ENCODE measurements around the gene CTBP2. TPM values are rescaled to one million over a fixed set of nuclear protein-coding genes. Genes with fewer than 3 reads are reported as not detected.

Gene CTBP2
- total RNA-seq, 1 donor from 2014 or later: 32.6 TPM

DNA sequence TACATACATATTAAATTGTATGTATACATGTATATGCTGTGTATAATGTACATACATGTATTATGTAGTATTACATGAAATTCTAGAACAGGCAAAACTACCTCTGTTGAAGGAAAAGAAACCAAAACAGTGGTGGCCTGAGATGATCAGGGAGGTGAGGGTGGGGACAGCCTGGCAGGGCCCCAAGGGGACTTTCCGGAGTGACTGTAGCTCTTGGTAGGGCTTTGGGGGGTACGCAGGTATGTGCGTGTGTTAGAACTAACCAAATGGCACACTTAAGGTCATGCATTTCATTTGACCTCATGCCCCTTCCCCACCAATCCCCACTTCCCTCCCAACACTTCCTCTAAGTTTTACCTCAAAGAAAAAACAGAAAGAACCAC is 31.3 kb downstream of the CTBP2 start:
- FAIRE-seq: no peak
- DNase-seq (ENCODE audit: low spot score in 2 of 2): no peak

DNA sequence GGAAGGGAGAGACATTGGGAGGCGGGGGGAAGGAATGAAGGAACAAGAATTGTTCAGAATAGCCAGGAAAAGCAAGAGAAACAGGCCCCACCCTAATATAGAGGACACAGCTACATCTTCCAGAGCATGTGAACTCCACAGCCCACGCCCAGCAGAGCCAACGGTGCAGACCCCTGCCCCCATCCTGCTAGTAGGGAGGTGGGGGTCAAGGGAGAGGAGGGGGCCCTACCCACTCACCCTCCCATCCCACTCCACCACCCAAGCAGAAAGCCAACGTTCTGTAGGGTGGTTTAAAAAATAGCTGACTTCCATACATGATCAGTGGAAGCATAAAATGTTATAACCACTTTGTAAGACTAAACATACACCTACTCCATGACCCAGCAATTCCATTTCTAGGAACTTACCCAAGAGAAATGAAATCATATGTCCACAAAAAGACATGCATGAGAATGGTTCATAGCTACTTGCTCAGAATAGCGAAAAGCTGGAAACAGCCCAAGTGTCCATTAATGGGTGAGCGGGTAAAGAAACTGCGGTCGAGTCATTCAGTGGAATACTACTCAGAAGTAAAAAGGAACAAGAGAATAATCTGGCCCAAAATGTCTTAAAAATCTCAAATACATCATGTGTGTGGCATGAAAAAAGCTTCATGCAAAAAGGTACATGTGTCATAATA is 31.8 kb downstream of the CTBP2 start:
- no peak for FAIRE-seq

DNA sequence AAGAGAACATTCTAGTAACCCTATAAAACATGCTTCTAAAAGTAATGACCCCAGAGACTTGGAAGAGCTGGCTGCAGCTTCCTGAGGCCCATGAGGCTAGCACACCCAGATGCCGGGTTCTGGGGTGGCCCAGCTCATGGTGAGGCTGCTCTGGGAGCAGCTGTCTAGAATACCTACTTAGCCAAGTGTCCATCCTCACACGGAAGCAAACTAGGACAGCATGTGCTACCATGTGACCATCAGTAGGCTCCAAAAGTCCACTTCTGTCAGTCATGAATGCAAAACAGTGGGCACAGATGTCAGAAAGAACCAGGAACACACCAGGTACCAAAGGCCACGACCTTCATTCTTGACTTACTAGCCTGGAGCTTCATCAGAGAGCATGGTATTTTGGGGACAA is 32.4 kb downstream of the CTBP2 start:
- FAIRE-seq (no peak), DNase-seq (ENCODE audit: low spot score in 2 of 2) (no peak)

More for the DNA sequence above, 31.8 kb downstream of the CTBP2 start:
- DNase-seq (ENCODE audit: low spot score in 2 of 2): no peak

DNA sequence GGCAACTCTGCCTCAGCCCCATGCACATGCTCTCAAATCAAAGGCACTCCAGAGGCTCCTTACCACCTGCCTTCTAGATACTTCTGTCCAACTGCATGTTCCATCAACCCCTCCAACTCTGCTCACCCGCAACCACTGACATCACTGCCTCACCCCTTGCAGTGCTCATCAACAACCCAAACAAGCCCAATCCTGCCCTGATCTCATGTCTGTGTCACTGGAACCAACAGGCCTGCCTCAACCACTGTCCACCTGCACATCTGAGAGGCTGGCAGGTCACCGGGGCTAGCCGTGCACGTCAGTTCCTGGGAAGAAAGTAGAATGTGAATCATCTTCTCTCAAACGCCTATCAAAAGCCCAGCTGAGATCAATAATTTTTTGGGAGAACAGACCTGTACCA is 33.3 kb downstream of the CTBP2 start:
- DNase-seq (ENCODE audit: low spot score in 2 of 2): no peak
- no peak for FAIRE-seq

DNA sequence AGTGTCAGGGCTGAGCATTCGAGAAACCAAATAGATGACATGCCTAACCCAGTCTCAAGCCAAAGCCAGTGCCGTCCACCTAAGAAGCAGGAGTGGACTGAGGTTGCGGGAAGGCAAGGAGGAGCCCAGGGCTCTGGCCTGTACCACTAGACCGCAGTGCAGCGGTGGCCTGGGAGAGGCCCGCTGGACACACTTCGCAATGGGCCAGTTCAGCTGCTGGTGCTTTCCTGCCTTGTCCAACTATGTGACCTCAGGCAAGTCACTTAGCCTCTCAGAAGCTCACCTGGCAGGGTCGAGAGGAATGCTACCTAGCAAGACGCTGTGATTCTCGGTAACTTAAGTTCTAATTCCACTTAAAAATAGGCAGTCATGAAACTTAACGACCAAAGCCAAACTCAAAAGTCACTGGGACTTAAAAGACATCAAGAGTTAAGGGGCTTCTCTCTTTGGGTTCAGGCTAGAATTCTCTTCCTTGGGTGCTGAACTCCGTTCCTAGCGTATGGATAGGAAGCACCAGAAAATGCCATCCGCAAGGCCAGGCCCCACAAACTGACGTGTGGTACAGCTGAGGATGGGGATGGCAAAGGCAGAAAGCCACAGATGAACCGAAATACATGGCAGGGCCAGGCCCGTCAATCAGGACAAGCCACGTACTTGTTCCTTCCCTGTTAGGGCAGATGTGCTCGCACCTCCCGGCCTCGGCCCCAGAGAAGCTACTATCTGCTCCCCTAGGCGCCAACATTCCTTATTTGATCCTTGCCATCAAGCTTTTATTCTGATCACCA is 34.2 kb downstream of the CTBP2 start:
- FAIRE-seq: no peak
- no peak for DNase-seq (ENCODE audit: low spot score in 2 of 2)

DNA sequence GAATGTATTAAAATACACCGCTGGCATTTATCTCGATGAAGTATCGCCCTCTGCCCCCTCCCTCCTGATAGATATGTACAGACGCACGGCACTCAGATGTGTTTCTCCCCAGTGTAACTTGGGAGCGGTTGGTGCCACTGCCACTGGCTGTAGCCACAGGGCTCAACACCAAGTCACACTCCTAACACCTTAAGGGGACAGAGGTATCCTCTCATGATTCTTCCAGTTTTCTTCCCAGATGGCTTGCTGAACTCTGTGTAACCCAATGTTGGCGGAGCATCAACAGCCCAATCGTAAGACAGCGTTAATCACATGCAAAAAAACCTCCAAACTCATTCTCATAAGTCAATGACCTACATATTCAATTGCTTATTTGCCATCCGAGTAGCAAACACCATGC is 35.5 kb downstream of the CTBP2 start:
- DNase-seq (ENCODE audit: low spot score in 2 of 2) (no peak), FAIRE-seq (no peak)

DNA sequence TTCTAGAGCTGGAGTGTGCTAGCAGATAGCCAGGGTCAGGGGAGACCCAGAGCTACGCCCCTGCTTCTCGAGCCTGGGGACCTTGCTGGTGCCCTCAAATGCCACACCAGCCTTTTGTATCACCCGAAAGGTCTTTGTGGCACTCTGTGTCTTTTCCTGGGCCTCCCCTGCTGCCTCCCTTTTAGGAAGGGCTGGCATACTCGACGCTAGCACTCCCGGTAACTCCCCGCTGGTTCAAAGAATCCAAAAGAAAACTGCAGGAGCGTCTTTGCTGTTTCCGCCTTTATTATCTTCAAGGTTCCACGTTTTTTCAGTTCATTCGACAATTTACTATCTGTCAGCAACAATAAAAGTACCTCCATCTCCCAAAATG is 36.3 kb downstream of the CTBP2 start:
- DNase-seq (ENCODE audit: low spot score in 2 of 2): no peak
- FAIRE-seq: no peak

DNA sequence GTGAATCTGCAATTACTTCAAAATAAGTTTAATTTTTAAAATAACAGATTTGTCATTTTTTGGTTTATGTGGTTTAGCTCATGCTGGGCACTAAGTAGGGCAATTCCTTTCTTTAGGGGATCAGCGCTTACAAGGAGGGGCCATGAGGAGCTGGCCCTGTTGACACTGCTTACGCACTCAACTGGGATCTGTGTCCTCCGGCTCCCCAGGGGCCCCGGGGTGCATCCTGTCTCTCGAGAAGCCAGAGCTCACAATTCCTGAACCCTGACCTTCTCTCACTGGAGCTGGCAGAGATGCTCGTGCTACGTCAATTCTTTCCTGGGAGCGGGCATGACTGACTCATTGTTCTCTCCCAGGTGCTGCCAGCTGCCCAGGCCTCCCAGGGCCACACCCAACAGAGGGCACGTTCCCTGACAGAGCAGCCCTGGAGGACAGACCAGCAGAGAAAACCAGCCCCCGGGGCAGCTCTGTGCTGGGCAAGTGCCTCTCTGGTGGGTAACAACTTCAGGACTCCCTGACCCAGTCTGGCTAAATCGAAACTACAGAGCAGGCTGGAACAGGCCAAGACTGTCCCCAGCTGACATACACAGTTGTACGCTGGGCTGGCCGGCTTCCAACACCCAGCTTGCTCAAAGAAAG is 36.8 kb downstream of the CTBP2 start:
- FAIRE-seq (no peak), DNase-seq (ENCODE audit: low spot score in 2 of 2) (peak; percentile 25 to 70)

DNA sequence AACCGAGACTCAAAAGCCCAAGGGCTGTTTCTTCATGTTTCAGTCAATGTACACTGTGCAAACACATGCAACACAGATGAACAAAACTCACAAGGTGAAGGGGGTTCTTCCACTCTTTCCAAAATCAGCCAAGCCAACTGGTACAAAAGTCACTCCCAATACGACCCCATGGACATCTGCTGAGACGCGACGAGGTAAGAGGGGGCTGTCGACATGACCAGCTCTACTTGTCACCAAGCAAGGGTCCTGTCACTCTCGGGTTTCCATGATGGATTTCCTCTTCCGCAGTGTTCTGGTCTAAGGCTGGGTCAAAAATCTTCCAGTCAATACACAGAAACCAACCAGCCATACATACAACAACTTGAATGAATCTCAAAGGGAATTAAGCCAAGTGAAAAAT is 37.8 kb downstream of the CTBP2 start:
- FAIRE-seq (no peak), DNase-seq (ENCODE audit: low spot score in 2 of 2) (no peak)

DNA sequence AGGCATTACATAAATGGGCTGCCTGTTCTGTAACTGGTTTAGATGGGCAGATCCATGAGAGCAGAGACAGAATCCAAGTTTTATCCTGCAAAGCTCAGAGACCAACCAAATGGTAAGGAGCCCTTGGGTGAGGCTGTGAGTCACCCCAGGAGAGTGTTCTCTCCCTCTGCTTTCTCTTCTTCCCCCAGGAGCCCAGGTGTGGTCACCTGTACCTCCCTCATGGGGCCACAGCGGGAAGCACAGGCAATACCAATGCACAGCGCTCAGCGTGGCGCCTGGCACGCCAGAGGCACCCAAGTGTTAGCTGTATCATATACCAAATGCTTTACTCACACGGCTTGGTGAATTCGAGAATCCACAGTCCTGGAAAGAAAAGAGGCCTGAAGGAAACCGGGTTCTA is 39.4 kb downstream of the CTBP2 start:
- FAIRE-seq (no peak), DNase-seq (ENCODE audit: low spot score in 2 of 2) (no peak)

DNA sequence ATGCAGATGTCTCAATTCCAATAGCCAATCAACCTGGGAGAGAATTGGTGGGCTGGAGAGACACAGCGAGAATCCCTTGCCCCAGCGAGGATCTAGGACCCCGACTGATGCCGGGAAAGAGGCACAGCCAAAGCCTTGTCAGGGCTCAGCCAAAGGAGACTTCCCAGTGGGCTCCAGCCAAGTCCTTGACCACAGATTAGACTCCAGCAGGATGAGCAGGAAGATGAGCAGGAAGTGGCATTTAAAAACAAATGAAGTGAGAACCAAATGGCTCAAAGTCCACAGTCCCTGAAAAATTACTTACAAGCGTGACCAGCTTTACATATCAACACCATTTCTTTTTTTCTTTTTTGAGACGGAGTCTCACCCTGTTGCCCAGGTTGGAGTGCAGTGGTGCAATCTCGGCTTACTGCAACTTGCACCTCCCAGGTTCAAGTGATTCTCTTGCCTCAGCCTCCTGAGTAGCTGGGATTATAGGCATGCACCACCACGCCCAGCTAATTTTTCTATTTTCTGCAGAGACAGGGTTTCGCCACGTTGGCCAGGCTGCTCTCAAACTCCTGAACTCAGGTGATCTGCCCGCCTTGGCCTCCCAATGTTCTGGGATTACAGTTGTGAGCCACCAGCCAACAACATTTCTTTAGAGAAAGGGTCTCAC is 40.2 kb downstream of the CTBP2 start:
- DNase-seq (ENCODE audit: low spot score in 2 of 2) (no peak), FAIRE-seq (no peak)

DNA sequence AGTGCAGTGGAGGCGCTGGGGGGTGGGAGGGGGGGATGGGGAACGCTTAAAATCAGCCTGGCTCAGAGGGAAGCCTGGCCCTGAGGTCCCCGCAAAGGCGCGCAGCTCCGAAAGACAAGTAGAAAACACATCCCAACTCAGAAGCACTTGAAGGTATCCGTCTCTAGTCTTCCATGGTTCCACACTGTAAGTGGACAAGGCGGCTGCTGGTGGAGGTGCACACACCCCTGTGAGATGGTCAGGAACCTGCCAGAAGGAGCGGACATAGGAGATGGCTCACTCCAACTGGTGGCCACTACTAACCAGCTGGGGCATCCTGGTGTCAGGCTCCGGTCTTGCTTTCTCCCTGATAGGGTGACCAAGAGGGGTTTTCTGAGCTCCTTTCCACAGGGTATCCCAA is 41.7 kb downstream of the CTBP2 start:
- FAIRE-seq (no peak), DNase-seq (ENCODE audit: low spot score in 2 of 2) (no peak)

DNA sequence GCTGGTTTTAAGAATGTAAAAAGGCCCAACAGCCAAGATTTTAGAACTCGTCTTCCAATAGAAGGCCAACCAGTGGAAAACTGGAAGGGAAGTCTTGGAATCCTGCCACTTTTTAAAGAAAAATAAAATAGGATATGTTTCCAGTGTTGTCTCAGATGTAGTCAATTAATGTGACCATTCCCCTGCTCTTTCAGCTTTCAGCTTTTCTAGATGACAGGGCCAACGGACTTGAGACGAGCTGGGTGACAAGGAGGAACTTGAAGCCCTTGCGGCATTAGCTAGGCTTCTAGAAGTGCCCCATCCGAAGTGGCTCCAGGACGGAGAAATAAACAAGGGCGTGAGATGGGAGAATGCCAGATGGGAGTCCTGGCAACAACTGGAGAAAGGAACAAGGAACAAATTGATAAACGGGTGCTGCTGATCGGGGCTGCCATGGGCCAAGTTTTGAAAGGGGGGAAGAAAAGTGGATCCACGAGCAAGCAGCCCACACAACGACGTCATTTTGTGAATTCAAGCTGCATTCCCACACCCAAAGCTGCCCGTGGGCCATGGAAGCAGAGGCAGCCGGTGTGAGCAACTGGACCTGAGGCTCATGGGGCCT is 42.3 kb downstream of the CTBP2 start:
- DNase-seq (ENCODE audit: low spot score in 2 of 2): no peak
- no peak for FAIRE-seq

DNA sequence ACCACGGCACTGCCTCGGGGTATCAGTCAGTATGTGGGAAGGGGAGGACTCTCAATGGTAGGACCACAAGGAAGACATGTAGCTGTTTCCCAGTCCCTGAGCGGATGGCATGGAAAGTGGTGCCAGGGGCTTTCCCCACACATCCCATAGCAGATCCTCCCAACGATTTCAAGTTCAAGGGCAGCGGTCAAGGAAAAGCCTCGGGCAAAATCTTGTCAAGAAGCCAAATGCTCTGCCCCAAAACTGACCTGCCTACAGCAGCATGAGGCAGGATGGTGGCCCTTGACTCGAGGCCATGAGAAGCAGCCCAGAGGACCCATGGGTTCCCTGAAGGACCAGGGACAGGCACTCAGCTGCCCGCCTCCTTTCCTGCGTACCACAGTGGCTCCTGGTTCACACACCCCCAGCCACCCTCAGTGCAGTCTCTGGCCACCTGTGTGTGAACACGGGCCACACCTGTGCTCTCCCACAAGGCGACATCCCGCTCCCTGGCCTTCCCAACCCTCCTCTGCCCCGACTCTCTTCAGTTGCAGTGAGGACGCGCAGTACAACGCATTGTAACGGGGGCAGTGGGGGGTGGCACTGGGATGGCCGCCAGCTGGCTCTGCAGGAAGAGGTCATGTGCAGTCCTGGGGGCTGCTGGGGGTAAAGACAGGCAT is 43.6 kb downstream of the CTBP2 start:
- FAIRE-seq: no peak
- DNase-seq (ENCODE audit: low spot score in 2 of 2): no peak

DNA sequence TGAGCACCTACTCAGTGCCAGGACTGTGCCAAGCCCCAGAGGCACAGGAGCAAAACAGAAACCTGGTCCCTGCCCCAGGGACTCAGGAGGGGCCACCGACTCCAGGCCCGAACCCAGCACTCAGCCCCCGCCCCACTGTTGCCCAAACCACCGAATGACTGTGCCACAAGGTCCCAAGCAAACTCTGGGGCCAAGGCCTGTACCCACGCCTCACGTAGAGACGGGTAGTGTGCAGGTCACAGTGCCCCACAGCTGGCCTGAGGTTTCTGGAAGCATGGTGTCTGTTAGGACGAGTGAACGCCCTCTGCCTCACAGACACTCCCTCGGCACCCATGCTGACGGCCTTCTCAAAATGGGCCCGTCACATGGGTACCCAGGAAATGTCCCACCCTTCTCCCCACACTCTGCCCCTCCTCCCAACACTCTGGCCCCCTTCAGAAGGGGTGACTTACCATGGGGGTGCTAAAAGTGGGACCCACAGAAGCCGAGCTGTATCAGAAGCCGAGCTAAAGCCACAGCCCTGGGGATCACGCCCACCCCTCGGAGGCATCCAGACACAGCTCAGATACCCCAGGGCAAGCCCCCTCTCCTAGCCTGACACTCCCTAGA is 44.2 kb downstream of the CTBP2 start:
- DNase-seq (ENCODE audit: low spot score in 2 of 2) (no peak), FAIRE-seq (no peak)

DNA sequence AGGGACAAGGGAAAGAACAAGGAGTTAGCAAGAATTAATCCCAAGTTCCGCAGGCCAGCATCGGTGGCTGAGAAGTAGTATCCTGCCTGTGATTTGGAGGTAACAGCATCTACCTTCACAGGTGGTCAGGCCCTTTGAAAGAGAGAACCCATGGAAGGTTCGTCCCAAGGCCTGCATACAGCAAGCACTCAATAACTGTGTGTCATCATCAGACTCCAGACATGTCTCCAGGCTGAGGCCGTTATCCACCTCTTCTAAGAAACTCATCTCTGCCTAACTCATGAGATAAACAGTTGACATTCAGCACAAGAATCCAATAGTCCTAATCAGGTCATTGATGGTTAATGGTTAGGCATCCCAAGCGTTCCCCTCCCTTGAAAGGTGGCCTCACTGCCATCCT is 45.0 kb downstream of the CTBP2 start:
- DNase-seq (ENCODE audit: low spot score in 2 of 2) (no peak), FAIRE-seq (no peak)

DNA sequence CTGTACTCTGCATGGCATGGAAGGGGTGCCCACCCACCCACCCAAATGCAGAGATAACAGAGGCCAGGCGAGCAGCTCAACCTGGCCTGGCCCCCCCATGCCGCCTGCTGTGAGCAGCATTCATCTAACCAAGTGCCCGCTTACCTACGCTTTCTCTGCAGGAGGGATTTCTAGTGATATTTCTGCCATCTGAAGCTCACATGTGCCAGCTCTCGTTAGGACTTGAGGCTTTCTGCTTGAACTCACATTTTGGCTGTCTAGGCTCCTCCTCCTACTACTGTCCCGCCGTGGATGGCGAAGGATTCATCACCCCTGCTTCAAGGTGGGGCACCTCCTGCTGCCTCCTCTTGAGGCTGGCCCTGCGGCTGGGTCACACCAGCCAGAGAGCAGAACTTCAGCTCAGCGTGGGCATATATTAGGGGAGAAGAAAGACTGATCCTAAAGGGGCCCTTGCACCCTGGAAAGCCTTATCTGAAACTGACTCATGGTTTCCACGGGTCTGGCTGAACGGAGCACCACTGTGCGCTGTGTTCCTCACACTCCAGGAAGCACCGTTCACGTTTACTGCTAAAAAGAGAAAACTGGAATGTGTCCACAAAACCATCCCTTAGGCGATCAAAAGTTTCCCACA is 45.5 kb downstream of the CTBP2 start:
- FAIRE-seq (no peak), DNase-seq (ENCODE audit: low spot score in 2 of 2) (no peak)

DNA sequence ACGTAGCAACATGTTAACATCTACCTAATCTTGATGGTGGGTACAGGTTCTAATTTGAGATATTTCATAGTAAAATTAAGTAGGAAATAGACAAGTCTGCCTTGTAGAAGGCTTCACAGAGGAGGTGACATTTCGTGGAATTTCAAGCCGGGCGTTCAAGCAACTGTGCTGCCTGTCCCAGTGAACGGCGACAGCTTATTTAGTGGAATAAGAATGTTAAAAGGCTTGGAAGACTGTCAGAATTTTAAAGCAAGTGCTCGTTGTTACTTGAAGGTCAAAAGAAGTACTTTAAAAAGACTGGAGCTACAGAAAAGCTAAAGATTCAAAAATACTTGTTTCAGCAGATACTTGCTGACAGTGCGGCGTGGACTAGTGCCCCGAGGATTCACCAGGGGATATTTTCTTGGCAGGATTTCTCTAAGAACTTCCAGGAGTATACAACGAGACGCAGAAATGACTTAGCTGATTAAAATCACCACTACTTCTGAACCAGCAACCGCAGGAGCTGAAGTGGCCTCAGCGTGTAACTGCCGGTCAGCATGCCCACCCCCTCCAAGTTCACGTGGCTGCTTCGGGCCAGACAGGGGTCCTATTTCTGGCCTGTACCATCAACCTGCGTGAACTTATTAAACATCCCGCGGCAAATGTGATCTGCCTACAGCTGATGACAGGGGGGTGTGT is 46.5 kb downstream of the CTBP2 start:
- DNase-seq (ENCODE audit: low spot score in 2 of 2) (no peak), FAIRE-seq (no peak)

Data from frontal cortex (tissue), 4 donors.